CD14-positive monocyte (primary cell): ENCODE results near the gene HOXB5. TPM values are rescaled to one million over a fixed set of nuclear protein-coding genes. Genes with fewer than 3 reads are reported as not detected.

ENCODE experiments used
- DNase-seq, 3 donors: peaks; one replicate each; pipeline ENCODE4 v3.0.0-alpha.2; 2011 to 2022
- H2AFZ ChIP-seq: 2 replicates; pipeline ENCODE4 v1.6.0; 2012; ENCODE audit warnings: mild to moderate bottlenecking, low read depth, low read length, inconsistent platforms; ENCODE audit not compliant: insufficient read depth, poor library complexity, severe bottlenecking
- H3K27ac ChIP-seq, 2 donors: 1 replicate in 1 of 2; 2 replicates in 1 of 2; pipeline ENCODE4 v1.5.1; 2012 to 2013; ENCODE audit warnings: low read length in 2 of 2, control low read depth in 1 of 2, inconsistent platforms in 1 of 2, low read depth in 1 of 2, mild to moderate bottlenecking in 1 of 2
- H3K27me3 ChIP-seq, 2 donors: one replicate each; pipeline versions ENCODE4 v1.6.0 to v1.6.1; 2011 to 2013; ENCODE audit warnings: low read length in 2 of 2; ENCODE audit not compliant: control insufficient read depth in 2 of 2, insufficient read depth in 2 of 2
- H3K36me3 ChIP-seq, 2 donors: replicated peaks in 1 of 2; 1 replicate in 1 of 2; 2 replicates in 1 of 2; pipeline versions ENCODE4 v1.5.1 to v1.6.1; 2012 to 2013; ENCODE audit warnings: low read length in 2 of 2, control low read depth in 1 of 2, inconsistent platforms in 1 of 2, mild to moderate bottlenecking in 1 of 2; ENCODE audit not compliant: insufficient read depth in 2 of 2, control insufficient read depth in 1 of 2
- H3K4me1 ChIP-seq, 2 donors: 1 replicate in 1 of 2; 2 replicates in 1 of 2; pipeline versions ENCODE4 v1.5.1 to v1.6.1; 2012 to 2013; ENCODE audit warnings: low read length in 2 of 2, control low read depth in 1 of 2, inconsistent platforms in 1 of 2, mild to moderate bottlenecking in 1 of 2, moderate library complexity in 1 of 2; ENCODE audit not compliant: insufficient read depth in 2 of 2, control insufficient read depth in 1 of 2
- H3K4me2 ChIP-seq: replicated peaks from 2 replicates; pipeline ENCODE3; 2012; ENCODE audit warnings: low read length, moderate library complexity, mild to moderate bottlenecking; ENCODE audit not compliant: poor library complexity, severe bottlenecking; ENCODE audit errors: extremely low read depth
- H3K4me3 ChIP-seq, 3 experiments: fragments of 200-600 bp in 1 of 3; sonication (generic) in 1 of 3; replicated peaks in 1 of 3; 1 replicate in 2 of 3; 2 replicates in 1 of 3; pipeline ENCODE4 v1.5.1; 2011 to 2013; ENCODE audit warnings: low read length in 3 of 3, mild to moderate bottlenecking in 3 of 3, control low read depth in 2 of 3, low read depth in 2 of 3, inconsistent platforms in 1 of 3, moderate library complexity in 1 of 3
- H3K79me2 ChIP-seq: 2 replicates; pipeline ENCODE4 v1.6.0; 2012; ENCODE audit warnings: mild to moderate bottlenecking, control low read depth, inconsistent platforms, low read length, moderate library complexity; ENCODE audit not compliant: insufficient read depth
- H3K9ac ChIP-seq: 2 replicates; pipeline ENCODE4 v1.6.0; 2017; ENCODE audit warnings: low read length, mild to moderate bottlenecking; ENCODE audit not compliant: insufficient read depth, poor library complexity, severe bottlenecking
- H3K9me3 ChIP-seq, 2 donors: replicated peaks in 1 of 2; 1 replicate in 1 of 2; 2 replicates in 1 of 2; pipeline versions ENCODE4 v1.5.1 to v1.6.1; 2012 to 2013; ENCODE audit warnings: low read length in 2 of 2, control low read depth in 1 of 2; ENCODE audit not compliant: control insufficient read depth in 1 of 2, insufficient read depth in 1 of 2
- H4K20me1 ChIP-seq: 2 replicates; pipeline ENCODE4 v1.6.0; 2012; ENCODE audit warnings: mild to moderate bottlenecking, low read length, control low read depth, moderate library complexity; ENCODE audit not compliant: insufficient read depth
- H3K27ac Mint-ChIP-seq, 7 donors: one replicate each; pipeline ENCODE4 v1.8.0; 2020; ENCODE audit warnings: mild to moderate bottlenecking in 7 of 7, mixed read lengths in 7 of 7, moderate library complexity in 6 of 7, inconsistent platforms in 2 of 7
- H3K27me3 Mint-ChIP-seq, 3 donors: one replicate each; pipeline ENCODE4 v1.8.0; 2021 to 2022; ENCODE audit warnings: low read depth in 3 of 3, mild to moderate bottlenecking in 3 of 3, mixed read lengths in 3 of 3, moderate library complexity in 3 of 3, inconsistent platforms in 1 of 3
- H3K36me3 Mint-ChIP-seq, 2 donors: one replicate each; pipeline ENCODE4 v1.8.0; 2020; ENCODE audit warnings: mixed read lengths in 2 of 2, inconsistent platforms in 1 of 2, mild to moderate bottlenecking in 1 of 2
- H3K4me1 Mint-ChIP-seq: one replicate; pipeline ENCODE4 v1.8.0; 2020; ENCODE audit warnings: mild to moderate bottlenecking, mixed read lengths
- H3K4me3 Mint-ChIP-seq, 2 donors: one replicate each; pipeline ENCODE4 v1.8.0; 2020; ENCODE audit warnings: mild to moderate bottlenecking in 2 of 2, mixed read lengths in 2 of 2, moderate library complexity in 1 of 2
- H3K9me3 Mint-ChIP-seq, 7 donors: one replicate each; pipeline ENCODE4 v1.8.0; 2020 to 2022; ENCODE audit warnings: mixed read lengths in 7 of 7, mild to moderate bottlenecking in 6 of 7, moderate library complexity in 6 of 7, inconsistent platforms in 2 of 7
- CTCF ChIP-seq: fragments of 200-600 bp; IDR thresholded peaks from one replicate; pipeline ENCODE4 v1.8.0; 2022; ENCODE audit warnings: antibody characterized with exemption, mild to moderate bottlenecking
- WGBS: methylation state at CpG from one replicate; pipeline ENCODE4 v1.1.5; 2013; ENCODE audit warnings: missing lambda C conversion rate; ENCODE audit not compliant: insufficient coverage; 5-methylcytosine and 5-hydroxymethylcytosine counted together
- intact Hi-C, 2 donors: fragments of 100-400 bp; cut with micrococcal nuclease; formaldehyde crosslinking; loops; one replicate each; pipeline versions ENCODE4 v1.15.0 to v1.15.1; 2023
- polyA plus RNA-seq, 3 donors: library from polyadenylated mRNA; depleted of rRNA in 1 of 3; unstranded in 2 of 3; stranded (reverse) in 1 of 3; fragments of 300-500 nt in 2 of 3; fragments of >200 nt in 1 of 3; fragmentation: Illumina TruSeq in 2 of 3; gene quantifications; 1 replicate in 2 of 3; 2 replicates in 1 of 3; pipeline ENCODE4 v1.2.3, GENCODE V29; 2012 to 2021

Gene HOXB5
- polyA plus RNA-seq, 3 donors, result not detected

- intact Hi-C loops, result no loop called here
- DNase-seq, result no peak
- Mint-ChIP-seq H3K9me3 (peaks cover 0 to 6% (median 2%) of the 10 kb centered on the region in 7 donors), H3K4me3 (peak overlapping the region in 1 of 2 donors; percentile 29), H3K27me3 (peaks cover 5 to 43% (median 29%) of the 10 kb centered on the region in 3 donors), H3K36me3 (peaks cover 2 to 6% of the 10 kb centered on the region in 2 donors), H3K4me1 (peaks cover 8% of the 10 kb centered on the region), H3K27ac (peak overlapping the region in 1 of 7 donors; percentile 16)
- no peak for TF ChIP-seq CTCF
- no peak overlapping the region for H3K4me2 ChIP-seq
- peaks cover 59 to 96% of the 10 kb centered on the region in 2 donors for H3K27me3 ChIP-seq
- H4K20me1 ChIP-seq, result no peaks in the 10 kb centered on the region
- no peaks in the 10 kb centered on the region for H3K36me3 ChIP-seq
- H3K4me1 ChIP-seq, result peaks cover 0 to 4% of the 10 kb centered on the region in 2 donors
- WGBS, result 58% methylated on average over 13 of the region's 19 CpGs
- H3K4me3 ChIP-seq, result no peak overlapping the region
- H3K9me3 ChIP-seq, result no peaks in the 10 kb centered on the region
- H3K27ac ChIP-seq, result no peak overlapping the region
- H3K79me2 ChIP-seq, result no peaks in the 10 kb centered on the region
- no peak overlapping the region for H2AFZ ChIP-seq
- no peak overlapping the region for H3K9ac ChIP-seq
Measured at GRCh38 chr17:48570325-48571023, 23.1 kb downstream of the HOXB5 start.

- no peak for TF ChIP-seq CTCF
- Mint-ChIP-seq H3K27ac (no peak overlapping the region), H3K4me3 (peak overlapping the region in 1 of 2 donors; percentile 75), H3K4me1 (peaks cover 8% of the 10 kb centered on the region), H3K36me3 (peaks cover 2 to 6% of the 10 kb centered on the region in 2 donors), H3K27me3 (peaks cover 0 to 40% (median 23%) of the 10 kb centered on the region in 3 donors), H3K9me3 (peaks cover 0 to 6% (median 2%) of the 10 kb centered on the region in 7 donors)
- Histone ChIP-seq H3K9me3 (no peaks in the 10 kb centered on the region), H4K20me1 (no peaks in the 10 kb centered on the region), H3K79me2 (no peaks in the 10 kb centered on the region), H3K4me3 (no peak overlapping the region), H3K27ac (no peak overlapping the region), H3K36me3 (no peaks in the 10 kb centered on the region), H3K27me3 (peaks cover 59 to 96% of the 10 kb centered on the region in 2 donors), H2AFZ (no peak overlapping the region), H3K9ac (no peak overlapping the region), H3K4me1 (peaks cover 0 to 4% of the 10 kb centered on the region in 2 donors), H3K4me2 (no peak overlapping the region)
- no peak for DNase-seq
- WGBS, result no CpG with 5 or more reads among the region's 6 CpGs
- intact Hi-C loops, result no loop called here
Measured at GRCh38 chr17:48569674-48570324, 23.8 kb downstream of the HOXB5 start.
